Eye (tissue), 1 donor: ENCODE measurements around the gene TLR1.
A peak's percentile ranks its signal among the peaks of the same experiment; 100 is the strongest.
"Not testable (repeated sequence)": the region's sequence is repeated elsewhere in the genome, so short reads cannot be mapped to it uniquely, and the experiment has no call there.

Source experiments
- DNase-seq: peaks from one replicate; pipeline ENCODE4 v3.0.0-alpha.2; 2015

The TLR1 gene

DNA sequence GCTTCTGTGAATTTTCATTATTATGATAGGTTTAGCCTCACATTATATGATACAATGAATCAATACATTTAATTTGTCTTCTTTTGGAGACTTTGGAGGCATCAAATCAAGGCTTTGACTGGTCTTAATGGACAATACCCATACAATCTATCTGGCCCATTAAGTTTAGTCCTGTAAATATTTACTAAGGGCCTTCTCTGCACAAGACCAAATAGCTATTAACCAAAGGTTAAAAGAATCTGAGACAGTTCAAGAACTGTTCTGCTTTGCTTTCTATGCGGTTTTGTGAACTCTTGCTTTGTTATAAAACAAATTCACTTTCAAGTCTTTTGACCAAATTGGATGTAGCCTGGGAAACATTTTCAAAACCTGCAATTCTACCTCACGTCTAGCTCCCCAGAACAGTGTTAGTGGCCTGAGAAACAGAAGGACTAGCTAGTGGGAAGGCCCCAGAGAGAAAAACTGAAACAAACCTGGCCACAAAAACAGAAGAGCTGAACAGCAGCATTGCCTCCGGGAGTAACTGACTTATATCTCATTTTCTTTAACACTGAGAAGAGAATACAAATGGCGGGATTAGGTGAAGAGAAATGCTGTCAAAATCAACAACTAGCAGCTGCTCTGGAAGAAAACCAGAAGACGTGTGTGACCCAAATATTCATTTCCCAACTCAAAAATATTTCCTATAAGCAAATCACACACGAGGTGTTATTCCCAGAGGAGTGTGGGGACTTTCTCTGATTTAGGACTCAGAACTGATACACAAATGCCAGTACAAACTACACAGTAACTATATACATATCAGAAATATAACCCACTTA is 548 bp downstream of the TLR1 start:
- no peak for DNase-seq

GRCh38 chr4:38802561-38803355 is 1.8 kb downstream of the TLR1 start:
- no peak for DNase-seq

GRCh38 chr4:38800961-38801450 is 3.6 kb downstream of the TLR1 start:
- DNase-seq: no peak

DNA sequence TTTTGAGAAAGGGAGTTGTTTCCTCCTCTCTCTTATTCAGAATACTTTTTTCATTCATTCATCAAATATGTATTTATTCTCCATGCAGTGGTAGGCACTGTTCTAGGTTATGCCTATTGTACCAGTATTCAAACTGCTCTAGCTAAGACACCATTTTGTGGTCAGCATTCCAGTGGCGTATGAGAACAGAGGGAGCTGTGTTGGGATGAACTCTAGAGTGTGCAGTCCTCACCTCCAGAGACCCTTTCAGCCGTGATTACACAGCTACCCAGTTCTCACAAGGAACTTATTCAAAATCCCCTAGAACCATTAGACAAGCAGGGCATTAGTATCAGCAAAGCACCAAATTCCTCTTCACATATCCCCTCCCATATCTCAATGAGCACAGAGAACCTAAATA is 4.2 kb downstream of the TLR1 start:
- no peak for DNase-seq

DNA sequence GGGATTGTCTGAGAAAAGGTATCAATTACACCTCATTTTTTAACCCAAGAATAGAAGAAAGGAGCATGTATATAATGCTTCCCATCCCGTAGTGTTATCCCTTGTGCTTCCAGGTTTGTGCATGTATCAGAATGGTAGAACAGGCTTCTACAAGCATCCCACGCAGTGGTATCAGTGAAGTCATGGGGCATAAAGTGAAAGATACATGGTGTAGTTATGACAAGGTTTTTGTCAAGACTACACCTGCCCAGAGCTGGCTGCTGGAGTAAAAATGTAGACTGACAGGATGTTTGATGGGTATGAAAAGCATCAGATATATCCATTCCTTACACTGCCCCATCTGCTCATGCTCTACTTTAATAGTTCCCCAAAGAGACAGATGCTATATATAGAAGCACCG is 9.5 kb downstream of the TLR1 start:
- DNase-seq: no peak

DNA sequence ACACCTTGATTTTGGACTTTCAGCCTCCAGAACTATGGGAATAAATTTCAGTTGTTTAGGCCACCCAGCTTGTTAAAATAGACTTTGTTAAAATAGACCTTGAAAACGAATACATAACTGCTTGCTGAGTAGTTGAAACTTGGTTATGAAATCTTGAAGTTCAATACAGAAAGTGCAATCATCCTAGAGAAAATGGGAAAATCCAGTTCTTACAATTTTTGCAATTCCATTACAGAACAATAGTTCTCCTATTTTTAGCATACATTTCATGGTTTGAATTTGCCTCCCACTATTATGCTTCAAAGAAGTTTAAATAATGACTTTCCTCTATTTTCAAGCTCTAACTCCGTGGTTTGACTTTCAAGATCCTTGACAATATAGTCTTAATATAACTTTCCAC is 10.5 kb downstream of the TLR1 start:
- DNase-seq: no peak

- no peak for DNase-seq
These were observed 13.6 kb downstream of the TLR1 start for GRCh38 chr4:38791010-38791409.

- DNase-seq: no peak
These were observed 16.3 kb downstream of the TLR1 start for GRCh38 chr4:38788317-38788716.

DNA sequence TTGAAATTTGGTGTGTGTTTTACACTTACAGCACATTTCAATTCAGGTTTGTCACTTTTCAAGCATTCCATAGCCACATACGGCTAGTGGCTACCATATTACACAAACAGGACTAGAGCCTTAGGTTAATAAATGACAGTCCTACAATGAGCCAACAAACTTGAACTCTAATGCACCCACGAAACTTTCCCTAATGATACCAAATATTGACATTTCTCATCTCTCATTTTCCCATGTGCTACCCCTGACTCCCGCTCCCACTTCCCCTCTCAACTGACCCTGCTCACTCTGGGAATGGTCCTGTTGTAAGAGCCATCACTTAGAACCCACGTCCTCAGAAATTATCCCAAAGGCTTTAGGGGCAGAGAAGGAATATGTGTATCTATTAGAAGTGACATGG is 16.9 kb downstream of the TLR1 start:
- DNase-seq: no peak

GRCh38 chr4:38785901-38786402 is 18.6 kb downstream of the TLR1 start:
- DNase-seq: no peak

DNA sequence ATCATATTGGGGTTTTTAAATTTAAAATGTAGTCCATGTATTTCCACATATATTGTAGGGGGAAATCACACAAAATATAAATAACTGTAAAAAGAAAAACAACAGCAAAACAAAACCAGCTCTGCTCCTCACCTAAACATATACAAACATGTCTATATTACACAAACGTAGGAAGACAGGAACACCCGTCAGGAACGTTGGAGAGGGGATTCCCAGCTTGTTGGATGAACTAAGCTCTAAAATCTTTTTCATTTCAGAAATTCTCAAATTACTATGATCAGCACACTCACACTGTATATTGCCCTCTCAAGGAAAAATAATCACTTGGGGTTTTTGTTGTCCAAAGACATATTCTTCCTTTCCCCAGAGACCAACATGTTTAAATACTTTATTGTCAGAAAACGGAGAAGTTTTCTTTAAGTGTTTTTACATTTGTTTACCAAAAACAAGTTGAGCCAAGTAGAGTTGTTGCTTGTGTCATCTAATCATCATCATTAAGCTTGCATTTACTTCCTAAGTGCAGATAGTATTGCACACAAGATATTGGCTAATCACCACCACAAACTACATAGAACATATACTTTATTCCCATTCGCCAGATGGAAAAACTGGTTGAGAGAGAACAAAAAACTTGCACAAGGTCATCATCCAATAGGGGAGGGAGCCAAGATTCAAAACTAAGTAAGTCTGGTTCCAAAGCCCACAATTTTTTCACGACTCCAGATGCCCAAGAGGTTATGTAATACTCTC is 19.4 kb downstream of the TLR1 start:
- DNase-seq: no peak

GRCh38 chr4:38784141-38784540 is 20.4 kb downstream of the TLR1 start:
- no peak for DNase-seq

DNA sequence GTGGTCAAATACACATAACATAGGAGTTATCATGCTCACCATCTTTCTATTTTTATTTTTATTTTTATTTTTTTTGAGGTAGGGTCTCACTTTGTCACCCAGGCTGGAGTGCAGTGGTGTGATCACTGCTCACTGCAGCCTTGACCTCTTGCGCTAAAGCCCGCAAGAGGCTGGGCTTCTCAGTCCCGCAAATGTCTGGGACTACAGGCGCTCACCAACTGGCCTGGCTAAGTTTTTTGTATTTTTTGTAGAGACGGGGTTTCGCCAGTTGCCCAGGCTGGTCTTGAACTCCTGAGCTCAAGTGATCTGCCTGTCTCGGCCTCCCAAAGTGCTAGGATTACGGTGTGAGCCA is 21.5 kb downstream of the TLR1 start:
- DNase-seq: no peak

DNA sequence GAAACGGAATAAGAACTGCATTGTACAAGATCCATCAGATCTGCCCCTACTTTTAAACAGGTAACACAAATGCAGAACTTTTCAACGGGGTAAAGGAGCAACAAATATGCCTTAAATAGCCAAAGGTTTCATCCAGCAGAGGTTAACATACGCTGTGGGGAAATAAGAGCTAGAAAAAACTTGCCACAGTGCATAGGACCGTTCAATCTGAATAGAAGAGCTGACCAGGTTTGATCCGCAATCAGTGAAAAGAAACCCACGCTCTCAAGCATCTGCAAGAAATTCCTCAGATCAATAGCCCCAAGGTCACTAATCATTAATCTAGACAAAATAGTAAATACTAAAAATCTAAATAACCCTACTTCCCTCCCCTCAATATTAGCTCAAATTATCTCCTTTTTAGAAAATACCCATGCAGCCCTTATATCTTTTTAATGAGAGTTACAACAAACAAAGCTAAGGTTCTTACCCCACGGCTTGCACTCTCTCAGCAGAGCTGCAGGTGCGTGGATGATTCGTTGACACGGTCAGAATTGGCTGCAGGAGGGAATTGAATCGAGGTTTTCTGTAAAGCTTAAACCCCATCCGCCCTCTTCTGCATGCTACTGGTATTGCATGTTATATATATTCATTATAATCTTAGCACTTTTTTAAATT is 22.0 kb downstream of the TLR1 start, which contains the start of gene TLR10:
TSS of gene TLR10 (minus strand) at position 539 of the 657 bp plus-strand sequence. CDS start 7,400 bp downstream, outside the sequence.
- peak; percentile 68 for DNase-seq

DNA sequence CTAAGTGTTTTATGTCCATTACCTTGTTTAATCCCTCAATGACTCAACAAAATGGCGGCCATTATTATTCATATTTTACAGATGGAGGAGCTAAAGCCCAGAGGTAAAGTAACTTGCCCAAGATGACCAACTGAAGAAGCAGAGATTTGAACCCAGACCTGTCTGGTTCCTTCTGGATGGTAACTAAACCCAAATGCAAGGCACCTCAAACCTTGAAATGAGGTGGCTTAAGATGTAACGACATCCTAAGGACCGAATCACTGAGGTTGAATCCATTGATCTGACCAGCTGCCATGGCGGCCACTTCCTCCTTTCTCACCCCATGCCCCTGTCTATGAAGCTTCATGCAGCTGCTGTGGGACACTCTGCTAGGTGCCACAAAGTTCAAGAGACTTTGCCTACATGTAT is 22.7 kb downstream of the TLR1 start:
- no peak for DNase-seq

GRCh38 chr4:38780833-38781484 is 23.6 kb downstream of the TLR1 start:
- no peak for DNase-seq

DNA sequence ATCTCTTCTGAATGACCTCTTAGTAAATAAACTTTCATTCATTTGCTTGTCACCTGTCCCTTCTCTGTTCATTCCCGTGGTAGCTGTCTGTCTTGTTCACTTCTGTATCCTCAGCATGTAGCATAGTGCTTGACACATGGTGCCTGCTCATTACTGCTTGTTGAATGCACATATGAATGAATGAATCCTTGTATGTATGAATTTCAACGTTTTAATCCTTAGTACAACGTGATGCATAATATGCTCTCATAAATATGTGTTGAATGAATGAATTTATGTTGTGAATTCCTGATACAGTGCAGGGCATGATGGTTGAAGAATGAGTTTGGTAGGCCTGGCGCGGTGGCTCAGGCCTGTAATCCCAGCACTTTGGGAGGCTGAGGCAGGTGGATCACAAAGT is 24.8 kb downstream of the TLR1 start:
- no peak for DNase-seq

DNA sequence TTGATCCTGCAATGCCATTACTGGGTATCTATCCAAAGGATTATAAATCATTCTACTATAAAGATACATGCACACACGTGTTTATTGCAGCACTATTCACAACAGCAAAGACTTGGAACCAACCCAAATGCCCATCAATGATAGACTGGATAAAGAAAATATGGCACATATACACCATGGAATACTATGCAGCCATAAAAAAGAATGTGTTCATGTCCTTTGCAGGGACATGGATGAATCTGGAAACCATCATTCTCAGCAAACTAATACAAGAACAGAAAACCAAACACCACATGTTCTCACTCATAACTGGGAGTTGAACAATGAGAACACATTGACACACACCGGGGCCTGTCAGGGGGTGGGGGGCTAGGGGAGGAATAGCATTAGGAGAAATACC is 26.7 kb downstream of the TLR1 start:
- DNase-seq: not testable (repeated sequence)

GRCh38 chr4:38775326-38775725 is 29.3 kb downstream of the TLR1 start:
- no peak for DNase-seq

DNA sequence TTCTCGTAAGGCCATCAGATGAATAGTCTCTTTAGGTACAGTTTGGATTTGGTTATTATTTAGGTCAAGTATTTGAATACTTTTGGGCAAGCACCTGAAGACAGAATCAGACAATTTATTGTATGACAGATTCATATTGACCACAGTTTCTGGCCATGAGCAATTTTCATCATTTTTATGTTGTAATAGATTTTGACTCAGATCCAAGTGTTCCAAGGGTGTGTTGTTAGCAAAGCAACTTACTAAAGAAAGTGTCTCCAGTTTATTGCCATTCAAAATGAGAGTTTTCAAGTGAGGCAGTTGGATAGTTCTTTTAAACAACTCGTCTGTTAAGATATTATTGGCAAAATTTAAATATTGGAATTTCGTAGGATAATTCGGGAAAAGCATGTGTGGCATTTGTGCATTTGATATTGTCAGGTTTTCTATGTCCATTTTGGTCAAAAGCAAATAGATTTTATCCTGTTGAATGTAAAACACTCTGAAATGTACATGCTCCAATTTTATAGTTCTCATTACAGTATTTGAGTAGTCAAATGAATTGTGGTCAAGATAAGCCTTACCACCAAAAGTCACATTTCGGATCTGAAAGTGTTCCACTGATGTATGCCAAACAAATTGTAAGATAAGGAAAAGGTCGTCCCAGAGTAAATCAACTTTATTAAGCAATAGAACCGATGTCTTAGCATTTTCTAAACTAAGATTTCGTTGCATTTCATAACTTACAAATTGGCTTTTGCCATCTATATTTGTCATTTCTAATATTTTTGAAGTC is 30.2 kb downstream of the TLR1 start:
- DNase-seq: no peak

GRCh38 chr4:38770281-38770680 is 34.3 kb downstream of the TLR1 start:
- not testable (repeated sequence) for DNase-seq
